HG03060 (cell line): ENCODE measurements around the gene NAALAD2.
"Not testable (repeated sequence)": the region's sequence is repeated elsewhere in the genome, so short reads cannot be mapped to it uniquely, and the experiment has no call there.

Experiments used
- ATAC-seq: cut with Tn5 transposase; IDR thresholded peaks from one replicate; pipeline ENCODE4 v1.9.1; 2021; ENCODE audit warnings: low read depth, moderate number of reproducible peaks; ENCODE audit not compliant: unreplicated experiment

The NAALAD2 gene

GRCh38 chr11:90134478-90135003 is at the start of gene NAALAD2:
Gene NAALAD2 (plus strand): TSS chr11:90134663. CDS start chr11:90134759, 96 bp downstream.
- peak; percentile 58 for ATAC-seq

GRCh38 chr11:90085650-90086049 is 48.8 kb upstream of the NAALAD2 start, which contains the start of gene UBTFL1:
Gene UBTFL1 (plus strand): TSS chr11:90085950. CDS start chr11:90085950, 0 bp downstream.
- ATAC-seq: not testable (repeated sequence)

GRCh38 chr11:90088731-90089130 is 45.7 kb upstream of the NAALAD2 start:
- not testable (repeated sequence) for ATAC-seq

- ATAC-seq: not testable (repeated sequence)
These were observed 39.1 kb upstream of the NAALAD2 start for GRCh38 chr11:90095230-90095924.

- ATAC-seq: not testable (repeated sequence)
These were observed 36.2 kb upstream of the NAALAD2 start for GRCh38 chr11:90098261-90098660.

- no peak for ATAC-seq
These were observed 34.0 kb upstream of the NAALAD2 start for GRCh38 chr11:90100431-90100830.

GRCh38 chr11:90113541-90113940 is 20.9 kb upstream of the NAALAD2 start:
- ATAC-seq: no peak

- ATAC-seq: no peak
These were observed 14.3 kb upstream of the NAALAD2 start for GRCh38 chr11:90120191-90120590.

GRCh38 chr11:90124371-90124770 is 10.1 kb upstream of the NAALAD2 start:
- ATAC-seq: no peak

- no peak for ATAC-seq
These were observed 9.5 kb upstream of the NAALAD2 start for GRCh38 chr11:90124946-90125345.

- no peak for ATAC-seq
These were observed 644 bp upstream of the NAALAD2 start for GRCh38 chr11:90133560-90134477.

GRCh38 chr11:90135016-90135415 is 553 bp downstream of the NAALAD2 start:
- ATAC-seq: no peak

- ATAC-seq: no peak
These were observed 14.4 kb downstream of the NAALAD2 start for GRCh38 chr11:90148900-90149299.

- not testable (repeated sequence) for ATAC-seq
These were observed 32.6 kb downstream of the NAALAD2 start for GRCh38 chr11:90166982-90167573.

GRCh38 chr11:90167704-90168103 is 33.2 kb downstream of the NAALAD2 start:
- ATAC-seq: not testable (repeated sequence)

GRCh38 chr11:90168571-90168970 is 34.1 kb downstream of the NAALAD2 start:
- ATAC-seq: no peak

- no peak for ATAC-seq
These were observed 36.9 kb downstream of the NAALAD2 start for GRCh38 chr11:90171359-90171758.

- ATAC-seq: no peak
These were observed 41.6 kb downstream of the NAALAD2 start for GRCh38 chr11:90176069-90176468.

GRCh38 chr11:90178751-90179150 is 44.3 kb downstream of the NAALAD2 start:
- ATAC-seq: no peak

GRCh38 chr11:90179923-90180322 is 45.5 kb downstream of the NAALAD2 start:
- ATAC-seq: no peak

- ATAC-seq: no peak
These were observed 53.4 kb downstream of the NAALAD2 start for GRCh38 chr11:90187839-90188238.
